GM19455 (cell line): Measurements from ENCODE around the gene PRMT7.
"Not testable (repeated sequence)": the region's sequence is repeated elsewhere in the genome, so short reads cannot be mapped to it uniquely, and the experiment has no call there.

Source experiments
- ATAC-seq: cut with Tn5 transposase; IDR thresholded peaks from one replicate; pipeline ENCODE4 v1.9.1; 2021; ENCODE audit not compliant: unreplicated experiment

The PRMT7 gene

DNA sequence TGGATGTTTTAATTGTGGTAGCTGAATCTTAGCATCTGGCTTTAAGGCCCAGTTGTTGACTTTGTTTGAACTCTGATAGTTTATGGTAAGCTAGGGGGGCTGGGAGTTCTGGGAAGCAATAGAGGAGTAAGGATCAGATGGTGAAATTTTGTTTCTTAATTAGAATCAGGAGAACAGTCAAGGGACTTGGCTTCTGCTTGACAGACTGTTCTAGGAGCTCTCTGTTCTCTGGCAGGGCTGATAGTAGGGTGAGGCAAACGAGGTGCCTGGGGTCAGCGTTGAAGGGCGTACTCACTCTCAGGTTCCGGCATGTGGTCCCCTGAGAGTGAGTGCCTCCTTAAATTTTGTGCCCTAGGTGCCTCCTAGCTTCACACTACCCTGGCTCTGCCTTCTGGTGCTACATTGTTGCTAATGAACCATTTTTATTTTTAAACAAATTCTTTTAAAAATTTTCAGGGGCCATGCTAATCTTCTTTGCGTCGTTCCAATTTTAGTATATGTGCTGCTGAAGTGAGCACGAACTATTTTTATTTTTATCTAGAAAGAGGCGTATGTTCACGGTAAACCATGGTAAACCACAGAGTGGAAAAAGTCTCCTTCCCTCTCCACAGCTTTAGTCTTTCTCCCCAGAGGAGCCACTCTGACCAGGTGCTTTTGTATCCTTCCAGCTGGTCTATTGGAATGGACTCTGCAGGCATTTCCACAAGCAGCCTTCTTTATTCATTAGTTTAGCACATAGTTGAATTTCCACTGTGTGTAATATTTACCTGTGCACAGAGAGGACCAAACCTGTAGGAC lies 26.8 kb upstream of the PRMT7 start:
- no peak for ATAC-seq

DNA sequence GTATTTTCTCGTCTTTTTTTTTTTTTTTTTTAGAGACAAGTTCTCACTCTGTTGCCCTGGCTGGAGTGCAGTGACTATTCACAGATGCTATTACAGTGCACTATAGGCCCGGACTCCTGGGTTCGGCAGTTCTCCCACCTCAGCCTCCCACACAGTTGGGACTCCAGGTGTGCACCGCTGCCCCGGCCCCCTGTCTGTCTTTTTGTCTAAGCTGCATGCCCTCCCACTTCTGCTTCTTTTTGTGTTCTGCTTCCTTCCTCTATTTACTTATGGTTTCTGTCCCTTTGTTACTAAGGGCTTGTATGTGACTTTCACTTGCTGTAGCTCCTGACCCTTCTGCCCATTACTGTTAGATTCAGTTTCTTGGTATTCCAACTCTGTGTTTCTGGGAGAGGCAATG lies 26.0 kb upstream of the PRMT7 start:
- no peak for ATAC-seq

DNA sequence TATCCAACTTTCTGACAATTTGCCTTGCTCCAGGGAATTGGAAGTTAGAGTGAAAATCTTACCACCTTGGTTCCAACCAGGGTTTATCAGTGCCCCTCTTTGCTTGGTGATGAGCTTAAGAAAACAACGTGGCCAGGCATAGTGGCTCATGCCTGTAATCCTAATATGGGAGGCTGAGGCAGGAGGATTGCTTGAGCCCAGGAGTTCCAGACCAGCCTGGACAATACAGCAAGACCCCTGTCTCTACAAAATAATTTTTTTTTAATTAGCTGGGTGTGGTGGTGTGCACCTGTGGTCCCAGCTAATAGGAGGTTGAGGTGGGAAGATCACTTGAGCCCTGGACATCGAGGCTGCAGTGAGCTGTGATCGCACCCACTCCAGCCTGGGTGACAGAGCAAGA lies 25.1 kb upstream of the PRMT7 start:
- no peak for ATAC-seq

DNA sequence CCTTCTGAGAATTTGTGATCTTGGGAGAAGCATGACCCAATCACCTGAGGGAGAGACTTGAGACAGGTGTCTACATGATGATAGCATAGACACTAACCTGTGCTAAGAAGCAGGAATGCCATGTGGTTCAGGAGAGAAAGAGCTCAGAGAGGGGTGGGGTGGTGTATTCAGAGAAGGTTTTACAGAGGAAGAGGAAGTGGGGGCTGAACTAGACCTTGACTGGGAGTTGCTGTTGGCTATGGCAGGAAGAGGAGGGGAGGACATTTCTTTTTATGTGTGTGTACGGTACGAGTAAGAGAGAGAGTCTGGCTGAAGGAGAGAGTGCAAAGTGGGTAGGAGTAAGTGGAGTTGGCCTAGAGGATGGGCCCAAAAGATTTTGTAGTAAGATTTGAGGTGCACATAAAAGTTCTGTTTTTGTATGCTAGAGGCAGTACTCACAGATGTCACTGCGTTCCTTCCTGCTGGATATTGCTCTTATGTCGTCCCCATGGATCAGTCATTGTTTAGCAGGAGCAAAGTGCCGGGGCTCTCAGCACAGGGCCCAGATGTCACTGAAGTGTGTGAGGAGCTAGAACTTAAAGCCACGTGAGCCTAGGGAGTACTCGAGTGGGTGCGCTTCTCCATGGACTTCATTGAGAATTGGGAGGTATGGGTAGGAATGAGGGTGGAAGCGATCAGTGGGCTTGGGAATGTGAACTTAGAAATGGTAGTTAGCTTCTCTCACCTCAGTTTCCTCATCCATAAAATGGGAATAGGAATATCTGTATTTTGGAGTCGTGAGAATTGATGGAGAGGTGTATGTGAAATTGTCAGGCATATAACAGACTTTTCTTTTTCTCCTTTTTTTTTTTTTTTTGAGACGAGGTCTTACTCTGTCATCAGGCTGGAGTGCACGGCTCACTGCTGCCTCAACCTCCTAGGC lies 24.4 kb upstream of the PRMT7 start:
- ATAC-seq, result no peak

DNA sequence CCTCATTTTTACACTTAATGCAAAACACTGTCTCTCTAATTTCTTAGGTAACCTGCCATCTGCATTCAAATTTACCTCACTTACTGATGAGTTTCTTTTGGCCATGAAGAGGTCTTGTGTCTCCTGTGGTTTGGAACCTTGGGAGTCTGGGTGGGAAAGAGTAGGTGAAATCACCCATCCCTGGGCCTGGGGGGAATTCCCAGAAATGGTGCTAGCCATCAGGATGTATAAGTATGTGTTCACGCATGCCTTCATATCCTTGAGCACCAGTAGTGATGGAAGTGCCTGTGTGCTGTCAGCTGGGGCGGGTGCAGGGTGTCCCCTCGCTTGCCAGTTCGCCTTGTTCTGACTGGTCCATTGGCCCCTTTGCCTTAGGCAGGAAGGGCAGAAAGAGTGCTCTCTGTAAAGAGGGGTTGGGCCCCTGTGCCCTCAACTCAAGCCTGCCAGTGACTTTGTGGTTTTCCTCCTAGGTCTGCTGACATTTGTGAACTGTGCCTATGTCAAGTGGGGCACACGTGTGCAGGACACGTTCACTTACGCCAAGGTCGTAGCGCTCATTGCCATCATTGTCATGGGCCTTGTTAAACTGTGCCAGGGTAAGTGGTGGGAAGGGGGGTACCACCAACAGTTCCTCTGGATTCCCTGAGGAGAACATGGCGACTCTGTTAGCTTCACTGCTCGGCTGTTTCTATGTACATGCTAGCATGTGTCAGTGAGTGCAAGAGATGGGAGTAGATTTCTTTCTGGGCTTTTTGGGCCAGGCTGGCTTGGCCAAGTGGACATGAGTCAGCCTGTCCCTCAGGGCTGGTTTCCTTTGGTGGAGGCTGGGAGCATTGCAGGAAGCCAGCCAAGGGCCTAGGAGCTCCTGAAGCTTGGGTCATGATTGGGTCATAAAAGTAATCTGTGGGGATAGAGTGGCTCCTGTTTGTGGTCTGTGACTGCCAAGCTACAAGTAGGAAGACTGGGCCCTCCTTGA lies 23.3 kb upstream of the PRMT7 start:
- no peak for ATAC-seq

DNA sequence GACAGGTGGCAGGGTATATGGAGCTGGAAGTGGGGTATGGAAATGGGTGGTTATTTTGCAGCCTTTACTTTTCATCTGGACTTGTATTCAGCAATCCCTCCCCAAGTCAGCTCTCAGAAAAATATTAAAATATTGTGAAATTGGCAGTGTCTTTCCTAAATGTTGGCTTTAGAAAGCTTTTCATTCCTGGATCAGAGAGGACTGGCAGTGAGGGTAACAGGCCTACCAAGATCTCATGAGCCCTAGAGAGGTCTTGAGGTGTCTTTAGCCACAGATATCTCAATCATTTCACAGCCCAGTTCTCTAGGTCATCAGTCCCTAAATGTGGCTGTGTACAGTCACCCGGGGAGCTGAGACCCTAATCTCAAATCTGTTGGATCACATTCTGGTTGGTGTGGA lies 22.6 kb upstream of the PRMT7 start:
- ATAC-seq, result no peak

DNA sequence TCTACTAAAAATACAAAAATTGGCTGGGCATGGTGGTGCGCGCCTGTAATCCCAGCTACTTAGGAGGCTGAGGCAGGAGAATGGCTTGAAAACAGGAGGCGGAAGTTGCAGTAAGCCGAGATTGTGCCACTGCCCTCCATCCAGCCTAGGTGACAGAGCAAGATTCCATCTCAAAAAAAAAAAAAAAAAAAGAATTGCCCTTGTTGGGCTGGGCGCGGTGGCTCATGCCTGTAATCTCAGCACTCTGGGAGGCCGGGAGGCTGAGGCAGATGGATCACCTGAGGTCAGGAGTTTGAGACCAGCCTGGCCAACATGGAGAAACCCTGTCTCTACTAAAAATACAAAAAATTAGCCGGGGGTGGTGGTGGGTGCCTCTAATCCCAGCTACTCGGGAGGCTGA lies 22.0 kb upstream of the PRMT7 start:
- not testable (repeated sequence) for ATAC-seq

DNA sequence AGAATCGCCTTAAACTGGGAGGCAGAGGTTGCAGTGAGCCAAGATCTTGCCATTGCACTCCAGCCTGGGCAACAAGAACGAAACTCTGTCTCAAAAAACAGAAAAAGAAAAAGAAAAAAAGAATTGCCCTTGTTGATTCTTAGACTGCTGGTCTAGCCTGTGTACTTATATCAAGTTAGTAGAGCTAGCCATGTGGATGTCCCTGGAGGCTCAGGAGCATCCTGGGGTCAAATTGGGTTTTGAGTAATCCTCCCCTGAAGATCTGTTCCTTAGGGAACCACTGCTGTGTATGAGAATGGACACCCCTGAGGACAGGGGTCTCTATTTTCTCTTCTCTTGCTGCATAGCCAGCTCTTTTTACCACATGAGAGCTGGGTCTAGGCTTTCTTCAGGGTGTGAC lies 21.6 kb upstream of the PRMT7 start:
- ATAC-seq, result peak; percentile 10

DNA sequence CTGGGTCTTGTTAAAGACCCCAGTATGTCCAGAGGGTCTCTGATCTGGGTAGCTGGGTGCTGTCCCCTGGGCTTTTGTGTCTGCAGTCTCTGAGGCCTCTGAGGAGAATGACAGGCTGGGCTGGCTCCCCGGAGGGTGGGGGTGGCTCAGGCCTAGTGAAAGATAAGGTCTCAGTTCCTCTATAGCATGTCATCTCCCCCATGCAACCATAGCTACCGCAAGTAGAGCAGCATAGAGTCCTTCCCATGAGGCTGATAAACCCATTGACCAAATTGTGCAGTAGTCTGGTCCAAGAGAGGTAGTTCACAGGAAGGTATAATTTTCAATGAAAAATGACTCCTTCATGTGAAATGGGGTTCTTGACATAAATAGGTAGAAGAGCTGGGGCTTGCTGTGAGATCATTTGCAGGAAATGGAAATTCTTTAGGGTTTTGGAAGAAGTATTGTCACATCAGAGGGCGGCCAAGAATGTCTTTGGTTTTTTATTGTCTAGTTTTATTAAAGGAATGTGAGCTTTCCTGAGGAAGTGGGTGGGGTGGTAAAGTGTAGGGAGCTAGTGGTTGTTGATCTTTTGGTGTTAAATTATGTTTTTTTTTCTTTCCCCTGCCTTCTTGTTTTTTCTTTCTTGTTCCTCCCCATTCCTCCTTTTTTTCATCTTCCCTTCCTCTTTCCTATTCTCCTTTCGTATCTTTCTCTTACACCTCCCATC lies 21.0 kb upstream of the PRMT7 start:
- peak; percentile 78 for ATAC-seq

DNA sequence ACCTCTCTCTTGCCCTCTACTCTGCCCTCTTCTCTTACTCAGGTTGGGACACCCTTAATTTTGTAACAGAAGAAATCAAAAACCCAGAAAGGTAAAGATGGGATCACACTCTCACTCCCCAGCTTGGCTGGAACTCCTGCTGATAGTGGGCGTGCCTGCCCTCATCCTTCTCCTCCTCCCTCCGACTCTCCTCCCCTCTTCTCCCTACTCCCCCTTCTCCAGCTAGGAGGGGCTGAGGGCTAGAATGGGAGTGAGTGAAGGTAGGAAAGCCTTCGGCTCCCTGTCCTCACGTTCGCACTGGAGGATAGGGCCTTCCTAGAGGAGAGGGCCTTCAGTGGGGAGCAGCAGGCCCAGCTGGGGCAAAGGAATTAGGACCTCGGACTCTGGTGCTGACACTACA lies 20.4 kb upstream of the PRMT7 start:
- ATAC-seq, result no peak

DNA sequence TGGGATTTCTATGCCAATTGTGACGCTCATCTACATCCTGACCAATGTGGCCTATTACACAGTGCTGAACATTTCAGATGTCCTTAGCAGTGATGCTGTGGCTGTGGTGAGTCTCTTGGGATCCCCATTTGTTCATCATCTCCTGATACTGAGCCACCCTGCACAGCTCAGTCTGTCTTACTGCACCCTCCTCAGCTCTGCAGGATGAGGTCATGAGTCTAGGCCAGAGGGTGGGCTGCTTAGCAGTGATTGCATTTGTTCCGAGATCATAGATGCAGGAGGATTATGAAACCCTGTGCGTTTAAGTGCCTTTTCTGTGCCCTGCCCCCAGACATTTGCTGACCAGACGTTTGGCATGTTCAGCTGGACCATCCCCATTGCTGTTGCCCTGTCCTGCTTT lies 19.6 kb upstream of the PRMT7 start:
- ATAC-seq, result no peak

DNA sequence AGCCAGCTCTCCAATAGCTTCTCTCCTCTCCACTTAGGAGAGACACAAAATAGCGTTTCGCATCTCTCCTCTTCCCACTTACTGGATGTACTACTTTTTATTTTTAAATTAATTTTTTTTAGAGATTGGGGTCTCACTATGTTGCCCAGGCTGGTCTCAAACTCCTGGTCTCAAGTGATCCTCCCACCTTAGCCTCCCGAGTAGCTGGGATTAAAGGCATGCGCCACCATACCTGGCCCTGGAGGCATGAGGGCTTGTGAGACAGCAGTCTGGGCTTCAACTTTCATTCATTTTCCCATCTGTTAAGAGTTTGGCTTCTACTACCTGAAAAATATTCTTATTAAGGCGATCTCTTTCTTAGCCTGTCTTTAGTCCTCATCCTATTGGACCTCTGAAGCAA lies 18.4 kb upstream of the PRMT7 start:
- no peak for ATAC-seq

DNA sequence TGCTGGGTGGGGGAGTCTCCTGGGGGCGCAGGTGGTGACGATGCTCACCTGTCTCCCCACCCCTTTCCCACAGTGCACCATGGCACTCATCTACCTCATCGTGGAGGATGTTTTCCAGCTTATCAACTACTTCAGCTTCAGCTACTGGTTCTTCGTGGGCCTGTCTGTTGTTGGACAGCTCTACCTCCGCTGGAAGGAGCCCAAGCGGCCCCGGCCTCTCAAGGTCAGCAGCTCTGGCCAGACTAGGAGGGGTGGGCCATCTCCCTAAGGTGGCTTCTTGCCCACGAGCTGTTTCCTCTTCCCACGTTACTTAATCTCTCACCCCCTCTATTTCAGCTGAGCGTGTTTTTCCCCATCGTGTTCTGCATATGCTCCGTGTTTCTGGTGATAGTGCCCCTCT lies 14.5 kb upstream of the PRMT7 start:
- ATAC-seq, result no peak

DNA sequence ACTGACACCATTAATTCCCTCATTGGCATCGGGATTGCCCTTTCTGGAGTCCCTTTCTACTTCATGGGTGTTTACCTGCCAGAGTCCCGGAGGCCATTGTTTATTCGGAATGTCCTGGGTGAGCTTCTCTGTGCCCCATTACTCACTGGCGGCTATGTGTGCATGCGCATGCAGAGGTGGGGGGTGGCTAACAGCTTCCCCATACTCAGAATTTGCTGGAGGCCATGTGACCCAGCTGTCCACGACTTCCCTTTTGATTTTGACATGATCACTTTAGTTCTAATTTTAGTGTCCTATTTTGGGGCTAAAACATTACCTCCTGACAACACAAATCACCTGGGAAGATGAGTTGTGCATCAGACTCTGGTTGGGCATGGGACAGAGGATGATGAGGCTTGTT lies 14.1 kb upstream of the PRMT7 start:
- ATAC-seq, result no peak

DNA sequence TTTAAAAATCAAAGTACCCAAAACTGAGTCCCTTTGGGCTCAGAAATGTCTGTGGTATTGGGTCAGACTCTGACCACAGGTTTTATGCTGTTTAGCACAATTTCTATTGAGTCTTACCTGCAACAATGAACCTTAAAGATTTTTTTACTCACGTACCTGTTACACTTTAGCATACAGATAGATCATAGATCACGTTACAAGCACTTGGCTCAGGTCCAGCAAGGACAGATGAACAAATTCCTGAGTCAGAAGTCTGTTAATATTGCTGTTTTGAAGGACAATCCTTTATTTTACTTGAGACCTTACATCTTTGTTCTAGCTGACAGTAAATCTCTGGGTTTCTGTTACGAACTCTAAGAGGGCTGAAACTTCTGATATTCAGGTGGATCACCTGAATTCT lies 12.9 kb upstream of the PRMT7 start:
- ATAC-seq, result no peak

DNA sequence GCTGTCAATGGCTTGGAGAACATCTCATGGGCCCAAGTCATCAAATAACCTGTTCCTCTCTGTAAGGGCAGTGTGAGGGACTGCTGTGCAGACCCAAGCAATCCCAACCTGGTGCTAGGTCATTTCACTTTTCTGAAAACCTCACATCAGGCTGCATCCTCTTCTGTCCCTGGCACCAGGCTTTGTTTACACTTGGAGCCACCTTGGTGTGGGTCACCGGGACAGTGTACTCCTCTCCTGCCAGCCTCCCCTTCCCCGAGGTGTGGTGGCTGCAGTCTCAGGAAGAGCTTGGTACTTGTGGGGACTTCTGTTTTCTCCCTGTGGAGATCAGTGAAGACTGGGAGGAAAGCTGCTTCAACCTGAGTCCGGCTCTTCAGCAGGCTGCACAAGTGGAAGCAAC lies 12.5 kb upstream of the PRMT7 start:
- ATAC-seq, result no peak

DNA sequence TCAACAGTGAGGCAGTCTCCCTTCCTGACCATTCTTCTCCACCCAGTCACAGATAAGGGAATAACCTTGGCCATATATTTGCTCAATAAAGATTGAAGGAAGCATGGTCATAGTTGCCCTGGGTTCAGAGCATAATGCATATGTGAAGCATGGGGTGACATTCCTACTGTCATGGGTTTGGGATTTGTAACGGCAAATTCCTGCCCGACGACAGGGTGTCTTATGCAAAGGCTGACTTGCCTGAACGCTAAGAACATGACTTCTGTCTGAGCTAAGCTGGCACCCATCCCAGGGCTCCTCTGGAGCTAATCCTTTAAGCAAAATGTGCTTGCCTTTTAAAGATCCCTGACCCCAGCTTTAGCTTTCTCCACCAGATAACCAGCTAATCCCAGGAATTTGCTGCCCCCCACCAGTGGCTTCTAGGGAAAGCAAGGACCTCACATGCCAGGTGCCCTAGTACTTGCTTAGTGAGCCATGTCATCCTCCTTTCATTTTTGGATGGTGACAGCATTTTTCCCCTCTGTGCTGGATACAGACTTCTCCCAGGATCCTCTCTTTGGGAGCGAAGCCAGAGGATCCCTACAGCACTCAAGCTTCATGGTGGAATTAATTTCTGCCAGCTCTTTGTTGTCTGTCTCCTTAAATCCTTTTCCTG lies 11.8 kb upstream of the PRMT7 start:
- ATAC-seq, result no peak

DNA sequence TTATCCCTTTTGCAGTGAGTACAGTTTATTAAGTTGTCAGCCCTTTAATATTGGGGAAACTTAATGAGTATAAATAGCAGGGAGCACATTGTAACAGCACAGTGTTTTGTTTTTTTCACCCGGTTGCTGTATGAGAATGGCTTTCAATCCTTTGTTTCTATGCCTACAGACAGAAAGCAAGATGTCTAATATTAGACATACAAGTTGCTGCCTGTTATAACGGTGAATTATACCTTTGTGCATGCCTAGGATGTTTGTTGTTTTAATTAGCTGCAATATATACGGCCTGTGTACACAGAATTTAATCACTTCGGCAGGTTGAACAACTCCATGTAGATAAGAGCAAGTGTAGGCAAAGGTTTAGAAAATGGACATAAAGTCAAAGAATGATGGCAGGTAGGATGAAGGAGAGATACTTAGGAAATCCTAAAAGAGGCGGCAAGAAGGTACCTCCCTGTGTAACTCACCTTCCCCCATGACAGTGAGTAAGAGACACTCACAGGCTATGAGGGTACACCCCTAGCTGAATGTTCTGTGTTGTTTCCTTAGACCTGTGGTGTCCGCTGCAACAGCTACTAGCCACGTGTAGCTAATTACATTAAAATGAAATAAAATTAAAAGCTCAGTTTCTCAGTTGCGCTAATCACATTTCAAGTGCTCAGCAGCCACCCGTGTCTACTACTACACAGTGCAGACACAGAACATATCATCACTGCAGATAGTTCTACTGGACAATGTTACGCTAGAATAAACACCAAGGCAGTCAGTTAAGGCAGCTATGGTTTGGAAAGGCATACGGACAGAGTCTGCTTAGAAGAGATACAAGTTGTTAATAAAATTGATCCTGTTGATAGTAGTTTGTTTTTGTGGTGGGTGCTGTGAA lies 11.0 kb upstream of the PRMT7 start:
- no peak for ATAC-seq
